Activated T-cell treated with anti-CD3 and anti-CD28 coated beads, Interleukin-2, amount 50 U/mL, for 4 hours (primary cell): Measurements from ENCODE around the gene TPI1. TPM values are rescaled to one million over a fixed set of nuclear protein-coding genes. Genes with fewer than 3 reads are reported as not detected.

ENCODE experiments used
- ATAC-seq, 2 donors: fragments of 200-7000 bp; cut with Tn5 transposase; one replicate each; pipeline ENCODE4 v1.10.0; 2021
- DNase-seq: peaks from one replicate; pipeline ENCODE4 v3.0.0-alpha.2; 2020
- H3K27me3 Mint-ChIP-seq: one replicate; pipeline ENCODE4 v1.8.0; 2021; ENCODE audit warnings: low read depth, mixed read lengths
- H3K36me3 Mint-ChIP-seq: one replicate; pipeline ENCODE4 v1.8.0; 2022; ENCODE audit warnings: mixed read lengths; ENCODE audit not compliant: insufficient read depth
- H3K4me1 Mint-ChIP-seq: one replicate; pipeline ENCODE4 v1.8.0; 2021; ENCODE audit warnings: low read depth, mixed read lengths
- H3K4me3 Mint-ChIP-seq: one replicate; pipeline ENCODE4 v1.8.0; 2021; ENCODE audit warnings: mild to moderate bottlenecking, moderate library complexity, mixed read lengths
- H3K9me3 Mint-ChIP-seq: one replicate; pipeline ENCODE4 v1.8.0; 2021; ENCODE audit warnings: mixed read lengths
- total RNA-seq, 3 donors: library from RNA; stranded (reverse); gene quantifications; one replicate each; pipeline ENCODE4 v1.2.1, GENCODE V29; 2021

TPI1 gene
- total RNA-seq, 3 donors from 2014 or later = 1,135 to 1,217 (median 1,169) TPM

DNA sequence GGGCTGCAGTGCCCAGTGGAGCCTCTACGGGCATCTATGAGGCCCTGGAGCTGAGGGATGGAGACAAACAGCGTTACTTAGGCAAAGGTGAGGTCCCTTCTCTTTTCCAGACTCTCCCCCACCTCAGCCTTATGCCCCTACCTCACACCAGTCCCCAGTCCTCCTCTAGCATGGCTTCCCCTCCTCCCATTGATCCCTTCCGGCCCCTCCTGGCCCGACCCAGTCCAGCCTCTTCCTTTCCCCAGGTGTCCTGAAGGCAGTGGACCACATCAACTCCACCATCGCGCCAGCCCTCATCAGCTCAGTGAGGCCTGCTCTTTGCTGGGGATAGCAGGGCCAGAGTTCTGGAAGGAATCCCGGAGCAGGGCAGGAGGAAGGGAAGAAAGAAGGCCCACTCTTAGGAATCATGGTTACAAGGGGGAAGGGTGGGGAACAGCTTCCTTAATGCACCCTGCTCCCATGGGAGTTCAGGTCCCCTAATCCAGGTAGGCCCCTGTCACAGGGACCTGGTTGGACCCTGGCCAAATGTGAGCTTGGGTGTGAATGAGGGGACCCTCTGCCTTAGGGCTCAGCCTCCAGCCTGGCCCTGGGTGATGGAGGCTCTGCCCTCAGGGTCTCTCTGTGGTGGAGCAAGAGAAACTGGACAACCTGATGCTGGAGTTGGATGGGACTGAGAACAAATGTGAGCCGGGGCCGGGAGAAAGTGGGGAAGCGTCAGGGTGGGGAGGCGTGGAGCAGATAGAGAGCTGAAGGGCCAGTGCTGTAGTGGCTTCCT, 49.3 kb downstream of the TPI1 start:
- Mint-ChIP-seq H3K27me3 (no peaks in the 10 kb centered on the region), H3K9me3 (no peaks in the 10 kb centered on the region), H3K4me1 (peaks cover 32% of the 10 kb centered on the region), H3K36me3 (peaks cover 17% of the 10 kb centered on the region), H3K4me3 (peak overlapping the region; percentile 92)
- no peak for DNase-seq
- no peak for ATAC-seq

DNA sequence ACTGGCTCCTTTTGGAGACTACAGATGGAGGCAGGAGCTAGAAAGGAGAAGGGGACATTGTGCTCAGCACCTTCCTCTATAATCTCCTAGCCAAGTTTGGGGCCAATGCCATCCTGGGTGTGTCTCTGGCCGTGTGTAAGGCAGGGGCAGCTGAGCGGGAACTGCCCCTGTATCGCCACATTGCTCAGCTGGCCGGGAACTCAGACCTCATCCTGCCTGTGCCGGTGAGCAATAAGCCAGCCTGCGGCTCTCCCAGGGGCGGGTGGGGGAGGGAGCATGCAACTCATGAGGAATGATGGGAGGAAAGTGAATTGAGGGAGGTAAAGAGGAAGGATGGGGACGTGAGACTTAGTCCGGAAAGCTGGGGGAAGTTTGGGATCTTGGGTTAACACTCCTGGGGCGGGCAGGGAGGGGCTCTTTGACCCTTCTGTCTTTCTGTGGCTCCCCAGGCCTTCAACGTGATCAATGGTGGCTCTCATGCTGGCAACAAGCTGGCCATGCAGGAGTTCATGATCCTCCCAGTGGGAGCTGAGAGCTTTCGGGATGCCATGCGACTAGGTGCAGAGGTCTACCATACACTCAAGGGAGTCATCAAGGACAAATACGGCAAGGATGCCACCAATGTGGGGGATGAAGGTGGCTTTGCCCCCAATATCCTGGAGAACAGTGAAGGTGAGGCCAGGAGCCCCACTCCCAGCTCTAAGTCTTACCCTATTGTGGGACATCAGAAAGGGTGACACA, 50.3 kb downstream of the TPI1 start:
- peaks cover 30% of the 10 kb centered on the region for H3K4me1 Mint-ChIP-seq
- DNase-seq (no peak), ATAC-seq (no peak)
- H3K36me3 Mint-ChIP-seq = peaks cover 19% of the 10 kb centered on the region
- H3K9me3 Mint-ChIP-seq = no peaks in the 10 kb centered on the region
- H3K4me3 Mint-ChIP-seq = no peak overlapping the region
- no peaks in the 10 kb centered on the region for H3K27me3 Mint-ChIP-seq

DNA sequence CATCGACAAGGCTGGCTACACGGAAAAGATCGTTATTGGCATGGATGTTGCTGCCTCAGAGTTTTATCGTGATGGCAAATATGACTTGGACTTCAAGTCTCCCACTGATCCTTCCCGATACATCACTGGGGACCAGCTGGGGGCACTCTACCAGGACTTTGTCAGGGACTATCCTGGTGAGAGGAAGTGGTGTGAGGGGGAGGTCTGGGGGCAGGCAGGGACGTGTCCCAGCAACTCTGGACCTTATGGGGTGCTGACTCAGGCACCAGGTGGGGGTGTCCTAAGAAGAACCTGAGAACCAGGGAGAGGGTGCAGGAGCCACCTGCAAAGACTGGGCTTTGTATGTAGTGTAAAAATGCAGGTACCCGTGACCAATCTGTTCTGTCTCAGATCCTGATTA, 52.3 kb downstream of the TPI1 start:
- DNase-seq = no peak
- H3K36me3 Mint-ChIP-seq = peaks cover 21% of the 10 kb centered on the region
- no peaks in the 10 kb centered on the region for H3K27me3 Mint-ChIP-seq
- H3K4me3 Mint-ChIP-seq = no peak overlapping the region
- H3K4me1 Mint-ChIP-seq = peaks cover 29% of the 10 kb centered on the region
- no peaks in the 10 kb centered on the region for H3K9me3 Mint-ChIP-seq
- no peak for ATAC-seq

Other genes starting within 250 kb of the TPI1 start
- gene LPAR5, start 231.6 kb upstream of the TPI1 start, total RNA-seq = 1 to 10 TPM; 3.8 to 5.5 (median 5.1) TPM
- gene ACRBP, start 220.1 kb upstream of the TPI1 start, total RNA-seq = 1 to 10 TPM in 1 of 3 donors, under 1 TPM in 2; 0.65 to 1.3 (median 0.71) TPM
- gene ING4, start 204.4 kb upstream of the TPI1 start, total RNA-seq = 1 to 10 TPM; 5.9 to 7.5 (median 6.9) TPM
- 10 to 100 TPM; 59.7 to 70.2 (median 63.3) TPM for gene ZNF384, start 178.2 kb upstream of the TPI1 start, total RNA-seq
- gene PIANP, start 166.7 kb upstream of the TPI1 start, total RNA-seq = under 1 TPM; 0.20 to 0.57 (median 0.40) TPM
- 10 to 100 TPM; 46.5 to 54.4 (median 48.1) TPM for gene COPS7A, start 143.5 kb upstream of the TPI1 start, total RNA-seq
- gene MLF2, start 114.4 kb upstream of the TPI1 start, total RNA-seq = 100 to 1,000 TPM; 185 to 199 (median 189) TPM
- gene PTMS, start 101.2 kb upstream of the TPI1 start, total RNA-seq = 10 to 100 TPM; 26.3 to 32.6 (median 29.4) TPM
- gene LAG3, start 95.0 kb upstream of the TPI1 start, total RNA-seq = 100 to 1,000 TPM in 1 of 3 donors, 10 to 100 TPM in 2; 71.1 to 125 (median 86.4) TPM
- gene CD4, start 78.0 kb upstream of the TPI1 start, total RNA-seq = 10 to 100 TPM; 42.0 to 76.9 (median 51.4) TPM
- under 1 TPM in 2 of 3 donors, not detected in 1; 0.08 to 0.38 TPM for gene GPR162, start 45.7 kb upstream of the TPI1 start, total RNA-seq
- gene P3H3, start 39.1 kb upstream of the TPI1 start, total RNA-seq = under 1 TPM; 0.63 to 0.98 (median 0.83) TPM
- under 1 TPM; 0.13 to 0.90 (median 0.38) TPM for gene GNB3, start 26.6 kb upstream of the TPI1 start, total RNA-seq
- 1 to 10 TPM; 1.7 to 4.0 (median 3.1) TPM for gene CDCA3, start 16.2 kb upstream of the TPI1 start, total RNA-seq
- 100 to 1,000 TPM; 169 to 192 (median 176) TPM for gene USP5, start 15.4 kb upstream of the TPI1 start, total RNA-seq
- gene SPSB2, start 5.8 kb downstream of the TPI1 start, total RNA-seq = 1 to 10 TPM; 5.6 to 8.5 (median 6.7) TPM
- gene LRRC23, start 37.3 kb downstream of the TPI1 start, total RNA-seq = 1 to 10 TPM; 2.1 to 3.0 (median 3.0) TPM
- 10 to 100 TPM; 83.5 to 97.4 (median 85.2) TPM for gene ENO2, start 47.0 kb downstream of the TPI1 start, total RNA-seq
- 10 to 100 TPM; 65.8 to 73.9 (median 70.7) TPM for gene ATN1, start 60.4 kb downstream of the TPI1 start, total RNA-seq
- gene RNU7-1, start 76.3 kb downstream of the TPI1 start, total RNA-seq = not detected
- 100 to 1,000 TPM; 180 to 190 (median 184) TPM for gene C12orf57, start 76.5 kb downstream of the TPI1 start, total RNA-seq
- gene PTPN6, start 83.8 kb downstream of the TPI1 start, total RNA-seq = 100 to 1,000 TPM; 309 to 404 (median 401) TPM
- gene PHB2, start 103.1 kb downstream of the TPI1 start, total RNA-seq = 100 to 1,000 TPM; 619 to 718 (median 635) TPM
- gene EMG1, start 103.4 kb downstream of the TPI1 start, total RNA-seq = 100 to 1,000 TPM; 215 to 254 (median 223) TPM
- gene LPCAT3, start 150.9 kb downstream of the TPI1 start, total RNA-seq = 10 to 100 TPM; 24.4 to 27.6 (median 25.0) TPM
- 1 to 10 TPM; 1.6 to 1.7 (median 1.6) TPM for gene C1S, start 193.2 kb downstream of the TPI1 start, total RNA-seq
- gene C1R, start 224.9 kb downstream of the TPI1 start, total RNA-seq = 1 to 10 TPM in 2 of 3 donors, under 1 TPM in 1; 0.98 to 2.3 (median 1.7) TPM
- gene C1RL, start 241.7 kb downstream of the TPI1 start, total RNA-seq = 1 to 10 TPM; 3.7 to 7.0 (median 6.0) TPM